DOHH2 (cell line): ENCODE data around the gene TNFRSF19.

Experiments used
- H3F3A ChIP-seq: fragments of 200-600 bp; sonication (generic), shearing (Covaris generic); 2 replicates; pipeline ENCODE4 v1.6.0; 2016; ENCODE audit warnings: antibody characterized with exemption, mild to moderate bottlenecking; ENCODE audit not compliant: control insufficient read depth, insufficient read depth
- H3K27ac ChIP-seq: fragments of 200-600 bp; sonication (generic); 2 replicates; pipeline ENCODE4 v1.5.1; 2014; ENCODE audit warnings: low read depth, mild to moderate bottlenecking, low read length, moderate library complexity
- H3K27me3 ChIP-seq: fragments of 200-600 bp; sonication (generic); 2 replicates; pipeline ENCODE4 v1.6.1; 2014; ENCODE audit warnings: mild to moderate bottlenecking, low read length, mixed read lengths; ENCODE audit not compliant: control insufficient read depth
- H3K36me3 ChIP-seq: fragments of 200-600 bp; sonication (generic); 2 replicates; pipeline ENCODE4 v1.6.1; 2014; ENCODE audit warnings: mild to moderate bottlenecking, low read length, moderate library complexity, mixed read lengths; ENCODE audit not compliant: control insufficient read depth
- H3K4me1 ChIP-seq: fragments of 200-600 bp; sonication (generic); 2 replicates; pipeline ENCODE4 v1.6.1; 2014; ENCODE audit warnings: mild to moderate bottlenecking, low read length, mixed read lengths; ENCODE audit not compliant: control insufficient read depth
- H3K4me2 ChIP-seq: fragments of 200-600 bp; sonication (generic); 2 replicates; pipeline ENCODE4 v1.6.0; 2014; ENCODE audit warnings: mild to moderate bottlenecking, low read length, moderate library complexity
- H3K4me3 ChIP-seq: fragments of 200-600 bp; sonication (generic); 2 replicates; pipeline ENCODE4 v1.5.1; 2014; ENCODE audit warnings: mild to moderate bottlenecking, low read length, mixed read lengths
- H3K79me2 ChIP-seq: fragments of 200-600 bp; sonication (generic); 2 replicates; pipeline ENCODE4 v1.6.1; 2014; ENCODE audit warnings: mild to moderate bottlenecking, low read length, mixed read lengths; ENCODE audit not compliant: control insufficient read depth
- H3K9me2 ChIP-seq: fragments of 200-600 bp; sonication (generic); replicated peaks from 2 replicates; pipeline ENCODE4 v1.6.1; 2014; ENCODE audit warnings: mild to moderate bottlenecking, low read length, mixed read lengths; ENCODE audit not compliant: control insufficient read depth
- H3K9me3 ChIP-seq: fragments of 200-600 bp; sonication (generic); 2 replicates; pipeline ENCODE4 v1.6.1; 2014; ENCODE audit warnings: antibody characterized with exemption, low read length, mixed read lengths; ENCODE audit not compliant: control insufficient read depth, insufficient read depth
- H4K20me1 ChIP-seq: fragments of 200-600 bp; sonication (generic); 2 replicates; pipeline ENCODE4 v1.6.0; 2014; ENCODE audit warnings: low read depth, mild to moderate bottlenecking, antibody characterized with exemption, low read length, moderate library complexity; ENCODE audit not compliant: control insufficient read depth, insufficient read depth
- CTCF ChIP-seq: fragments of 200-600 bp; sonication (generic); IDR thresholded peaks from one replicate; pipeline ENCODE4 v1.5.1; 2014; ENCODE audit warnings: antibody characterized with exemption, mild to moderate bottlenecking, low read depth, low read length; ENCODE audit not compliant: poor library complexity, severe bottlenecking
- EZH2phosphoT487 ChIP-seq: fragments of 200-600 bp; sonication (generic); IDR thresholded peaks from 2 replicates; pipeline ENCODE4 v1.6.1; 2017; ENCODE audit warnings: borderline replicate concordance, mild to moderate bottlenecking, antibody characterized with exemption, low read length, moderate library complexity, mixed read lengths

TNFRSF19 gene

GRCh38 chr13:23695711-23696464 is 125.7 kb downstream of the TNFRSF19 start:
- Histone ChIP-seq H3K4me2 (no peak overlapping the region), H3K4me1 (no peaks in the 10 kb centered on the region), H4K20me1 (no peaks in the 10 kb centered on the region), H3K9me3 (no peaks in the 10 kb centered on the region), H3K79me2 (no peaks in the 10 kb centered on the region), H3K36me3 (no peaks in the 10 kb centered on the region), H3K9me2 (no peaks in the 10 kb centered on the region), H3F3A (no peaks in the 10 kb centered on the region), H3K27me3 (no peaks in the 10 kb centered on the region), H3K27ac (no peak overlapping the region), H3K4me3 (no peak overlapping the region)
- TF ChIP-seq CTCF = no peak
- no peak for TF ChIP-seq EZH2phosphoT487

GRCh38 chr13:23696610-23697009 is 126.4 kb downstream of the TNFRSF19 start:
- Histone ChIP-seq H3K27me3 (no peaks in the 10 kb centered on the region), H3K4me2 (no peak overlapping the region), H3F3A (no peaks in the 10 kb centered on the region), H3K36me3 (no peaks in the 10 kb centered on the region), H3K27ac (no peak overlapping the region), H3K9me2 (no peaks in the 10 kb centered on the region), H3K4me1 (no peaks in the 10 kb centered on the region), H3K79me2 (no peaks in the 10 kb centered on the region), H4K20me1 (no peaks in the 10 kb centered on the region), H3K4me3 (no peak overlapping the region), H3K9me3 (no peaks in the 10 kb centered on the region)
- TF ChIP-seq EZH2phosphoT487 (no peak), CTCF (no peak)

- no peak for TF ChIP-seq CTCF
- TF ChIP-seq EZH2phosphoT487 = no peak
- H3K79me2 ChIP-seq = no peaks in the 10 kb centered on the region
- H3K27ac ChIP-seq = no peak overlapping the region
- no peaks in the 10 kb centered on the region for H3K9me3 ChIP-seq
- H3K4me2 ChIP-seq = no peak overlapping the region
- no peaks in the 10 kb centered on the region for H3K4me1 ChIP-seq
- no peaks in the 10 kb centered on the region for H4K20me1 ChIP-seq
- H3K27me3 ChIP-seq = no peaks in the 10 kb centered on the region
- H3K9me2 ChIP-seq = no peaks in the 10 kb centered on the region
- H3F3A ChIP-seq = no peaks in the 10 kb centered on the region
- no peak overlapping the region for H3K4me3 ChIP-seq
- H3K36me3 ChIP-seq = no peaks in the 10 kb centered on the region
Measured at GRCh38 chr13:23697772-23698313, 127.6 kb downstream of the TNFRSF19 start.
